ENCODE results near the gene MGMT.

MGMT gene

DNA sequence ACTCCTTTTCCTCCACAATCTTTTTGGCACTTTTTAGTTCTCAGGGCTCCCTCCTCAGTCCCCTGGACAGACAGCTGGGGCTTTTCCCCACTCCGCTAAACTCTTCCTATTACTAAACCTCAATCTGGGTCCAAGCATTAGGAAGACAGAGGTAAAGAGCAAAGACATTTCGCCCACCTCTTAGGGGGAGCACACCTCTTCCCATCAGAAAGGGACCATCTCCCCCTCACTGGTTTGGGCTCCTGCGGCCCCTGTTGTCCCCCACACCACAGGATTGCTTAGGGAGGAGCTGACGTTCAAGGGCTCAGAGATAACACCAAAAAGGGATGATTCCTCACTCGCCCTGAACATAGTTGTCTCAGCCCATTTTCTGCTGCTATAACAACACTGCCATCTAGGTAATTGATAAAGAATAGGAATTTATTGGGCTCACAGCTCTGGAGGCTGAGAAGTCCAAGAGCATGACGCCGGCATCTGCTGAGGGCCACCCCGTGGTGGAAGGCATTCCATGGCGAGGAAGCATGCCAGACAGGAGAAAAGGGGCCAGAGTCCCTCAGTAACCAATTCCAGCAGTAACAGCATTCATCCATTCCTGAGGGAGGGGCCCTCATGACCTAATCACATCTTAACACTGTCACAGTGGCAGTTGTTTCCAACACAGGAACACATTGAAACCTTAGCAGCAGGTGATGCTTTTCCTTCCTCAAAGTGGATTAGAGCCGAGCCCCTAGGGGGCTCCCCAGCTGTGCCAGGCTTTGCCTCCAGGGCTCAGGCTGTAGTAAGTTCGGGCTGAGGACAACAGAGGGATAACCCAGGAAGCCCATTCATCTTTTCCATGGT, 287.4 kb downstream of the MGMT start:
- DNase-seq (ENCODE audit: extremely low read depth in 1 of 2, low read depth in 1 of 2), result no peak

DNA sequence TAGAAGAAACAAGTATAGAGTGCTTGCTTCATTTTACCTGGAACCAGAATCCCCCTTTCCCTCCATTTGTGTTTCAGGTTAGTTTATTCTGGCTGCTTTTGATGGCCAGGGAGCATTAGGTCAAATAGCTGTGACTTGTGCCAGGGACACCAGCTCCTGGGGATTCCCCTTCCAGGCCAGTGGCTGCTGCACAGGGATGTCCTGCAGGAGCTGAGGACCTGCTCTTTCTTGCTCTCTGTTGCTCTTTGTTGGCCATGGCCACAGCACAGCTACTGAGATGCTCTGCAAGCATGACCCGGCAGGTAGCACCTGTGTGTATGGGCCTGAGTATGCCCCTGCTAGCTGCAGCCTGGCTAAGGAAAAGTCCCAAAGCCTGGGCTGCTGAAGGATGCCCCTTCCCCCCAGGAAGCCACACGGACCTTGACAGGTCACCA, 288.1 kb downstream of the MGMT start:
- DNase-seq (ENCODE audit: extremely low read depth in 1 of 2, low read depth in 1 of 2), result no peak

DNA sequence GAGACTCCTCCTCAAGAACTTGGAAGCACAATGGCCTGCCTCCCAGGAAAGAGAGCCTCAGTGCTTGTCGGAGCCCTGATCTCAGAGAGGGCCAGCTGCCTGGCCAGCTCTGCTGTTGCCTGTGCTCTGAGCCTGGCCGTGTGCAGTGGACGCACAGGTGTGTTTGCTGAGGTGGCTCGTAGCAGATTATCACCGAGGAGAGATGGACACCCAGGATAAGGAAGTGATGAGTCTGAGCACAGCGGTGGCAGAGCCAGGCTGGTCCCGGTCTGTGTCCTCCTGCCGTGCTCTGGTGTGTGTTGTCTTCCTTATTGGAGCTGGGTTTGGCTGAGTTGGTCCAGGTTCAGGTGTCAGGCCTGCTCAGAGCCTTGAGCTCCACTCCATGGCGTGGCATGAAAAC, 288.6 kb downstream of the MGMT start:
- DNase-seq (ENCODE audit: extremely low read depth in 1 of 2, low read depth in 1 of 2), result no peak

DNA sequence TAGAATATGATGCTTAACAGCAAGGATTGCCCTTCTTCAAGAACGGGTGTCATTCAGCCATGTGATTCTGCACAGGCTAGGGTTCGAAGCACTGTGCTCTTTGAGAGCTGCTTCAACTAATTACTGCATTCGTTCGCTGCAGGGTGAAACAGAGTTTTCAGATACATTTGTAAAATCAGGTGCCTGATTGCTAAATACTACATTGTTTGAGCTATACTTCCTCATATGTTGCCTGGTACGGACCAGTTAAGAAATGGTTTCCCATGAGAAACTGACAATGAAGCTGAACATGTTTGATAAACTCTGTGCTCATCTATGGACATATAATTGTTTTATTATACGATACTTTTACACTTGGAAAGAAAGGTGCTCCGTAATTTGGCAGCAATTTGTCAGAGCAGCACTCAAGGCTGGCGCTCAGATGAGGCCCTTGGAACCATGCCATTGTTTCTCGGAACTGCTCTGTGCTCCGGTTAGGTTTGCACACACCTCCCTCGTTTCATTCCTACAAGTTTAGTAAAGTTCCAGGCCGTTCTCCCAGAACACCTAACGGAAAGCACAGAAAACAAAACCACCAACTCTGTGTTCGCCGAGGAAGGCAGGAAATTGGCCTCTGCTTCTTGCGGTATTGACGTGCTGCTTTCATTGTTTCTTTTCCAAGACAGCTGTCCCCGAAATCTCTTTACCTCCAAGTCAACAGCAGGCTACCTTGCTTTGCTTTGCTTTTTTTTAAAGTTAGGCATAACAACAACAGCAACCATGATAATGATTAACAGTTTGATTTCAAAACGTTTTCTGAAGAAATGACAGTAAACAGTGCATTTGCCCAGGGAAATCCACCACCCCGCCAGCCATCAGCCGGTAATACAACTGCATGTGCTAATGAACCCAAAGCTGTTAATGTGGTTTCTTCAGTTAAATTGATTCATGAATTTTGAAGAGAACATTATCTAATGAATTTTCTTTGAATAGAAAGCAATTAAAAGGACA, 290.2 kb downstream of the MGMT start:
- DNase-seq (ENCODE audit: extremely low read depth in 1 of 2, low read depth in 1 of 2), result no peak

DNA sequence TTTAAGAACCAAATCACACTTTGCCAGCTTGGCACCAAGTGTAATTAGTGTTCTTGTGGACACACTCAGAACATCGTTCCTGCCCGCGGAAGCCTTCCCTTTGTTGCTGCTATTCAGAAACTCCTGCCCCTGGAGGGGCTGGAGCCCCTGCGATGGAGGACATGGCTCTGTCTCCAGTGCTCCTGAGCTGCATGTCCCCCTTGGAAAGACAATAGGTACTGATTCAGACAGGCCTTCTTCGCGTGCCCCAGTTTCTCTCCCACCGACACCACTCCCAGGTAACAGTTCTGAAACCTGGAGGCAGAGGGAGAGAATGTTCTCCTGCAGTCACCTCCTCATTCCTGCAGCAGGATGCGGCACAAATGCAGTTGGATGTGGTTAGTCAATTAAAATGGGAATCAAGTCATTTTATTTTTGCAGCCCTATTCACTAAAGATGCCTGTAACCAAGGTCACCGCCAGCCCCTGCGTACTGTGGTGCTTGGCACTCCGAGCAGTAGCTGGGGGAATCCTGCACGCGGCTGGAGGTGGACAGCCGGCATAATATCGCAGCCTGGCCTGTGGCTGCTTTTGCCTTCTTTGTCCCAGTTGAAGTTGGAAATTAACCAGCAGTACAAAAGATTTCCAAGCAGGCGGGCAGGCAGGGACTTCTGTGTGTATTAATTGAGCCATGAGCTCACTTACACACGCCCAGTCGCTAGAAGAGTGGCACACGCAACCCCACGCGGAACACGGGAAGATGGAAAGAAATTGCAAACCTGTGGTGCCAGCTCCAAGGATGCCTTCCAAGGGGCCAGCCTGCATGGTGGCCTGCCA, 291.4 kb downstream of the MGMT start:
- DNase-seq (ENCODE audit: extremely low read depth in 1 of 2, low read depth in 1 of 2), result no peak

DNA sequence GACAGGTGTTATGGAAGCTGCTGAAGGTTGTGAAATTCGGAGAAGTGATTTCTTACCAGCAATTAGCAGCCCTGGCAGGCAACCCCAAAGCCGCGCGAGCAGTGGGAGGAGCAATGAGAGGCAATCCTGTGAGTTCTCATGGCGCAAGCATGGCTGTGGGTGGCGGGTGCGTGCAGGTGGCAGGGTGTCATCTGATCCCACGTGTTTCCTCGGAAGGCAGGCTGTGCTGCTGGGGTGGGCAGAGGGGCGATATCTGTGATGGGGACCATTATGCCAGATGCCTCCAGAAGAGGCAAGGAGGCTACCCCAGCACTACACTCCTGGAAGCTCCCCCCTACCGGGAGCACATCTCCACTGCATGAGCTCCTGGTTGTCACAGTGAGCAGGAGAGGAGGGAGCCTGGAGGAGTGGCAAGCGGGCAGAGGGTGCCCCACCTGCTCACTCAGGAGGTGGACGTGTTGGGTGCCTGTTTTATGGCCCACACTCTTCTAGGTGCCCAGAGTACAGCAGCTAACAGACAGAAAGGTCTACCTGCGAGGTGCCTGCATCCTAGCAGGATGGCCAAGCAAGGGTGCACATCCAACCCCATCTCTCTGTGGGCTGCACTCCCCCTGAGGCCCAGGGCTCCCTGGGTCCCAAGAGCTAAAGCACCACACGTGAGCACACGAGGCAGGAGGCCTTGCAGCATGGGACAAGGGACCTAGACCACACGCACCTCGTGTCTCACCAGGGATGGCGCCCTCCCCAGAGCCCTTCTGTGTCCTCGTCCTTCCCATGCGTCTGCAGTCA, 292.4 kb downstream of the MGMT start:
- DNase-seq (ENCODE audit: extremely low read depth in 1 of 2, low read depth in 1 of 2), result no peak

DNA sequence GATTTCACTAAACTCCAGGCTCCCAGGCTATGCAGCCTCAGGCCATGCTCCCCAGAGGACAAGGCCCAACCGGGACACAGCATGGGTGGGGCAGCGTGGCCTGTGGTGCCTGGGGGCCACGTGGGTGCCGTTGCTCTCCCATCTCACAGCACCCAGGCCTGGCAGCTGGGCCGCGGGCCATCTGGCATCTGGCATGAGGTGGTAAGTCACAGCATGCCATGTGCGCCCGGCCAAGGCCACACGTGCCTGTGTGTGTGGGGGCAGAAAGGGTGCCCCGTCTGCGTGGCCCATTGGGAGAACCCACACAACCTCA, 292.9 kb downstream of the MGMT start:
- no peak for DNase-seq (ENCODE audit: extremely low read depth in 1 of 2, low read depth in 1 of 2)

DNA sequence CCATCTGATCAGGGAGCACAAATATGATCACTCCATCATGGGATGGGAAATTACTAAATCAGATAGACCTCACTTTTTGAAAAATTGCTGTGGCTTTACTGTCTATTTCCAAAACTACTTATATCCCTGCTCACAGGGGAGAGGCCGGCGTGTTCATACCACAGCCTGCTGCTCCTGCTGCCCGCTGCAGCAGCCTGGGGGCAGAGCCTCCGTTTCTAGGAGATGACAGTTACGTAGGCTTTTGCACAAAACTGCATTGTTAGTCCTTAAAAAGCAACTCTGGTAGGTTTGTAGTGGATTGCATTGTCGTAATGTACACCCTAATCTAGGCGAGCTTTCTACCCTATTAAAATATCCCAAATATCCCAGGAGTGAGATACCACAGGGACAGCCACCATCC, 293.4 kb downstream of the MGMT start:
- DNase-seq (ENCODE audit: extremely low read depth in 1 of 2, low read depth in 1 of 2), result no peak

DNA sequence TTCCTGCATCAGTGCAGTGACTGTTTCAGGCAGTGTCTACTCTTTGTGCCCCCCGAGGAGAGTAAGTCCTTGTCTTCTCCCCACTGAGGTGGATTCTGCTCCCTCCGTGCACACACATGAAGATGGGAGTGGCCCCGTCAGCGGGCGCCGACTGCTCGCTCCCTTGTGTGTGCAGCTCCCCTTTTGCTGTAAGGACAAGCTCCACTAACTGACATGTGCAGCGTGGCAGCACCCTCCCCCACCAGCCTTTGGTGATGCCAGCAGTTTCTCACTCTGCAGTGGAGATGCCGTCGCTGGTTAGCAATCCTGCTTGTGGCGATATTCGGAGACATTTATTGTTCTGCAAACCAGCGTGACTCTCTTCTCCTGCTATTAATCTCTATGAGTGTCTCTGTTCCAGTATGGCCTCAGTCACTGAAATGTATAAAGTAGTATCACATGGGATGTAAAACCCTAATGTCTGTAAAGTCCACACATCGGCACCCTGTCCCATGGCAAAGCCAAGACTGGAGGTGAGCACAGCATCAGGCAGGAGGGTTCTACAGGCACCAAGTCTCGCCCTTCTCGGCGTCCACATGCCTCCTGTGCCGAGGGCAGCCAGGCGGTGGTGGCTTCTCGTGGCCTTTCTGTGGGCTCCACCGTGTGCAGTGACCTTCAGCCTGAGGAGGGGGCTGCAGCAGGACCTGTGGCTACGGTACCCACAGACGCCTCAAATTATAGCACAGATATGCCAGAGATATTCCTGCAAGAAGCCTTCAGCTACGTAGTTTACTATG, 294.3 kb downstream of the MGMT start:
- no peak for DNase-seq (ENCODE audit: extremely low read depth in 1 of 2, low read depth in 1 of 2)

DNA sequence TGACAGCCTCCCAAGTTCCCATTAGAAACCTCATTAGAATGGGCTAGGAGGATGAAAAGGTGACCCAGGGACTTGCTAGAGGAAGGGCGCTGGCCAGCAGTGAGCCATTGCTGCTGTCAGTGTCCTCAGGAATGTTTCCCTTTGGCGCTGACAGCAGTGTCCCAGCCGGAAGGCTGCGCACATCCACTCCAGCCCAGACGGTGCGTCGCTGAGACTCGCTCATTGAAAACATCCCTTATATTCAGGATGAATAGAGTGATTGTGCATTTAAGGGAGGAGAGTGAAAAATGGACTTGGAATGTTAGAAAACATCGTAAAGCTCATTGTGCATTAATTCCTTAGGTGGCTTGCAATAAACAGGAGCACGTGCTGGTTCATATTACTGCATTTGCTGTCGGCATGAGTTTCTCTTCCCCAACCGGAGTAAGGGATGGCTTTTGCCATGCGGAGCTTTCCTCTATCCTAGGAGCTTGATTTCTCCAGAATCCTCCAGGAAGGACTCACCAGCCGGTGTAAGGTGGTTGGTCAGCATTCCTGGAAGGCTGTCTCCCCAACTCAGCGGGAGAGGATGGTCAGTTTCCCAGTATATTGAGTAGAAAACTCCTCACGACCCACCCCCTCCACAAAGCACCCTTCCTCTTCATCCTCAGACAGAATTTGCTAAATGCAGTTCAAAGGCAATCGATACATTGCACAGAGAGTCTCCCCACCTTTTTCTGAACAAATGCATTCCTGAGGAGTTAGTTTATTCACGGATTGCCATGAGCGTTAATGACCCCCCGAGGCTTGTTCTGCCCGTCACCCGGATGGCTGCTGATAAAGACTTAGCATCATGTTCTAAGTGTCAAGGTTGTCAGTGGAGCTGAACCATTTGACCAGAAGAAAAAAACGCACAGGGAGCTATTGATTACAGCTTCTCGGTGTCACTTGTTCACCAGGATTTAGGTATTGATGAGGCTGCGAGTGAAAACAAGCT, 295.2 kb downstream of the MGMT start:
- no peak for DNase-seq (ENCODE audit: extremely low read depth in 1 of 2, low read depth in 1 of 2)

DNA sequence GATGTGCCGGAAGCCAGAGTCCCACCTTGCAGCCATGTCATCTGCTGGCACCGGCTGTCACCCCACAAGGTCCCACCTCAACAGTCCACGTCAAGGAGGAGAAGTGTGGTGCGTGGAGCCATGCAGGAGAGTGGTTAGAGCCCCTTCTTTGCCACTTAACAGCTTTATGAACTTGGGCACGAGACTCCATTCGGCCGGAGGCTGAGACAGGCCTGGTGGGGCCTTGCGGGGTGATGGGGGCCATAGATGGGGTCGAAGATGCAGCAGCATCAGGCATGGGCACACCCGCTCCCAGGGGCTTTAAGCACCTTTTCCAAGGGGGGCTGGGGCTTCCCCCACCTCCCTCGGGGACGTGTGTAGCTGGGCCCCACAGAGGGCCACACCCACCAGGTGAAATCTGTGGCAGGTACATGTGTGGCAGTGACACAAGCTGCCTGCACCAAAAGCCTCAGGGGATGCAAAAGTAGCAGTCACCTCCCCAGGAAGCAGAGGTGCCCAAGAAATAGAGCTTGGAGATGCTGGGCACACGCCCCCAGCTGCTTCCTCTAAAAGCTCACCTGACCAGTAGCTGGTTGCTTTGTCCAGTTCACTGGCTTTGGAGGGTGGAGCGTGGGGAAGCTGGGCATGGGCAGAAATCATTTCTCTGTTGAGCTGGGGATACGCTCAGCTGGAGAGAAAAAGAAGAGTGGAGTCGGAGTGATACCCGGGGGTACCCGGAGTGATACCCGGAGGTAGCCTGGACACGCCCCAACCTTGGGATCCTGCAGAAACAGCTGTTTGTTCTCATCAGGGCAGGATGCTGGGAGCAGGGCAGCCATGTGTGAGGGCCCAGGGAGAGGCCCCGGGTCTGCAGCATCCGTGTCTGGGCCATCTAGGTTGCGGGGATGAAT, 297.2 kb downstream of the MGMT start:
- DNase-seq (ENCODE audit: extremely low read depth in 1 of 2, low read depth in 1 of 2), result no peak

DNA sequence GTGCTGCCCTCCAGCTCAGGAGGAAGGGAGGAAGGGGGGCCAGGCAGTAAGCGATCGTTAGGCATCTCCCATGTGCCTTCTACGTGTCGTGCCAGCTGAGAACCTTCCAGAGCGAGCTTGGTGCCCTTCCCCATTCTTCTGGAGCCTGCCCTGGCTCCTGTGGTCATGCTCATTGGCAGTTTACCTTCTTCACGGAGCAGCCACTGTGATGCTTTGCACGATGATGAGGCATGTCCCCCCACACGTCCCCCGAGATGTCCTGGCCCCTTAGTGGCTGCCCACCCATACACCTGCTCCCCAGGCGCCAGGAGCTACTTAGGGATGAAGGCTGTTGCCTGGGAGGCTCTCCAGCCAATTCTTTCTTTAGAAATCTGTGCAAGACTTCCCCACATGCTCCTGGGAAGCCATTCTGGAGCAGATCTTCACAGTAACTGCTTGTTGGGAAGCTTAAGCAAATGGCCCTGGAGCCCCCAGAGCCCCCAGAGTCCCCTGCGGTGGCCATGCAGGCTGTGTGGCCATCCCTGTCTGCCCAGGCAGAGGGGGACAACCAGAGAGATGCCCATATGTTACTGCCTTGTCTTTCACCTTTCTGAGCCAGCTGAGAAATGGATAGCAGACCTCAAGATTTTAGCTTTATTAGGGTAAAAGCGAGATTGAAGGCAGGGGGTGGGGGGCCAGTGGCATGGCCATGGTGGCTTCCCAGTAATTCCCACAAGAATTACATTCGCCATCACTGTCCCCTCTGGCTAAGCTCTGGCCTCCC, 298.0 kb downstream of the MGMT start:
- DNase-seq (ENCODE audit: extremely low read depth in 1 of 2, low read depth in 1 of 2), result no peak

DNA sequence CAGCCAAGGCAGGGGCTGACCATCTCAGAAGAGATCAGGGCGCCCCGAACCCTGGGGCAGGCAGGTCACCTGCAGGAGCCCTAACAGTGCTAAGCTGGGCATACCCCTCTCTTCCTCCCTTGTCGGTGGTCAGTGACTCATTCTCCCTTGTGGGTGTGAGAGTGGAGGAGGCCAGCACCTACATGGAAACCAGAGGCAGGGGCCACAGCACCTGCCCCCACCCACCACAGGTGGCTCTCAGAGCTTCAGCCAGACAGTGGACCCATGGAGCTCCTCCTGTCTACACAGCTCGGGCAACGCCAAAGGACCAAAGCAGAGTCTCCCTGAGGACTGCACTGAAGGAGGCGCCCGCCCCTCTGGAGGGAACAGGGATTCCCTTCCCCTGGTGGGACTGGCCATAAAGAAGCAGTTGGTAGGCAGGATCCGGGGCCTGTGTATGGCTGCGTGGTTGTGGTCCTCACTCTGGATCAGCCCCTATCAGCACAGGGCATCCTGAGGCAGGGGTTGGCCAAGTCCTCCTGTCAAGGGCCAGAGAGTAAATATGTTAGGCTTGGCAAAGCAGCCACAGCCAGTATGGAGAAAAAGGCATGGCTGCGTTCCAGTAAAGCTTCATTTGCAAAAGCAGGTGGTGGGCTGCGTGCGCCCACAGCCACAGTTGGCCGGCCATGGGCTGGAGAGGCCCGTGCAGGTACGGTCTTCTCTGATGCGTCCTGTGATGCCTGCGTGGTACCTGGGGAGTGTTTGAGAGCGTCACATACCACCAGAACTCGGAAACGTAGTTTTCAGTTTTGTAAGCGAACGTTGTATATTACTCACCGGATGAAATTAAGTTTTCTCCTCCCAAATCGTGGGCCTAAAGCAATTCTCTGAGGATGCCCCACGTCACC, 298.9 kb downstream of the MGMT start:
- no peak for DNase-seq (ENCODE audit: extremely low read depth in 1 of 2, low read depth in 1 of 2)

DNA sequence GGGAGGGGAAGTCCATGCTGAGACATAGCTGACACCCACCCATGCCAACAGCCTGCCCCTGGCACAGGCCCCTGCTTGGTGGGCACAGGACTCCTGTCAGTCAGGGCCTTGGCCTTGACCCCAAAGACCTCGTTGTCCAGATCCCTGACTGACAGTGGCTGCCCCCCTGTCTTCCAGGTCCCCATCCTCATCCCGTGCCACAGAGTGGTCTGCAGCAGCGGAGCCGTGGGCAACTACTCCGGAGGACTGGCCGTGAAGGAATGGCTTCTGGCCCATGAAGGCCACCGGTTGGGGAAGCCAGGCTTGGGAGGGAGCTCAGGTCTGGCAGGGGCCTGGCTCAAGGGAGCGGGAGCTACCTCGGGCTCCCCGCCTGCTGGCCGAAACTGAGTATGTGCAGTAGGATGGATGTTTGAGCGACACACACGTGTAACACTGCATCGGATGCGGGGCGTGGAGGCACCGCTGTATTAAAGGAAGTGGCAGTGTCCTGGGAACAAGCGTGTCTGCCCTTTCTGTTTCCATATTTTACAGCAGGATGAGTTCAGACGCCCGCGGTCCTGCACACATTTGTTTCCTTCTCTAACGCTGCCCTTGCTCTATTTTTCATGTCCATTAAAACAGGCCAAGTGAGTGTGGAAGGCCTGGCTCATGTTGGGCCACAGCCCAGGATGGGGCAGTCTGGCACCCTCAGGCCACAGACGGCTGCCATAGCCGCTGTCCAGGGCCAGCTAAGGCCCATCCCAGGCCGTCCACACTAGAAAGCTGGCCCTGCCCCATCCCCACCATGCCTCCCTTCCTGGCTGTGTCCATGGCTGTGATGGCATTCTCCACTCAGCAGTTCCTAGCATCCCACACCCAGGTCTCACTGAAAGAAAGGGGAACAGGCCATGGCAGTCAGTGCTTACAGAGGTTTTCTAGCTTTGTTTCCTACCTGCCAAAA, 299.8 kb downstream of the MGMT start:
- no peak for DNase-seq (ENCODE audit: extremely low read depth in 1 of 2, low read depth in 1 of 2)

DNA sequence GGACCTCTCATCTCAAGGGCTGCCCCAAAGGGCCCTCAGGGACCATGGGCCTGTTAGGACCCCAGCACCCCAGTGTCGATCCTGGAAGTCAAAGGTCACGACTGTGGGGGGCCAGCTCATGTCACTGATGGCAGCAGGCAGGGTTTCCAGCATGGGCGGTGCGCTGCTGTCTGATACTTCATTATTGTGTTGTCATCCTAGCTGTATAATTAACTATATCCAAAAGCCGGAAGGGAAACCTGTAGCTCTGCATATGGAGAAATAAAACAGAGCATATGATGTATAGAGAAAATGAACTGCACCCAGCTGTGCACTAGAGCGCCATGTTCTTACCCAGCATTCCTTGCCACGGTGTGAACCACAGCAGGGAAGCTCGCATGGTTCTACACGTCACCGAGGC, 300.7 kb downstream of the MGMT start:
- no peak for DNase-seq (ENCODE audit: extremely low read depth in 1 of 2, low read depth in 1 of 2)

Data from activated CD8-positive, alpha-beta memory T cell treated with anti-CD3 and anti-CD28 coated beads for 1 hour (primary cell).